ENCODE data around the gene TRIO.
"Not testable (repeated sequence)": the region's sequence is repeated elsewhere in the genome, so short reads cannot be mapped to it uniquely, and the experiment has no call there.

Gene TRIO

DNA sequence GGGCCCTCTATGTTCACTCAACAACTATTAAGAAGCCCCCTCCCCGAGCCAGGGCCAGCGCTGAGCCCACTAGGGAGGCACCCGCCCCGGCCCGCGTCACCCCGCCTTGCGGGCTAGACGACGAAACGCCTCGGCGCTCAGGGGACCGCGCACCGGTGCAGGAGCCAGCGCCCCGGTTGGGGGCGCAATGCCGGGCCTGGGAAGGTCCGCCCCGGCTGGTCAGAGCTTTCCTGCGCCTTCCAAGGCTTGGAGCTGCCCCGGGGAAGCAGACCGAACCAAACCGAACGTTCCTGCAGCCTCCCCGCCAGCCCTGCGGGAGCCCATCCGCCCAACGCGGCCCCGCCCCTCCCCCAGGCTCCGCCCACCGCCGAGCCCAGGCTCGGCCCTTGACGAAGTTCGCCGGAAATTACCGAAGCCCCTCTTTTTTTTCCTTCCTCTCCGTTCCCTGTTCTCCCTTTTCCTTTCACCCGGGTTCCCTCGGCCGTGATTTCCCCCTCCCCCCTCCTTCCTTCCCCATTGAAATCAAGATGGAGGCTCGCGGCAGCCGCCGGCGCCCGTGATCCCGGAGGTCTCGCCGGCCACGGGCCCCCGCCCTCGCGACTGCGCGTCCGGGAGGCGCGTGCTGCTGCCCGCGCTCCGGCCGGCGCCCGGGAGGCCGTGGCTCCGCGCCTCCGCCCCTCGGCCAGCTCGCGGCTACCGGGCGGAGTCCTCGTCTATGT is at the start of gene TRIO:
TRIO (plus strand) TSS at position 516 of the 719 bp plus-strand sequence. CDS start 384 bp downstream, outside the sequence.
- peak; percentile 85 for DNase-seq

DNA sequence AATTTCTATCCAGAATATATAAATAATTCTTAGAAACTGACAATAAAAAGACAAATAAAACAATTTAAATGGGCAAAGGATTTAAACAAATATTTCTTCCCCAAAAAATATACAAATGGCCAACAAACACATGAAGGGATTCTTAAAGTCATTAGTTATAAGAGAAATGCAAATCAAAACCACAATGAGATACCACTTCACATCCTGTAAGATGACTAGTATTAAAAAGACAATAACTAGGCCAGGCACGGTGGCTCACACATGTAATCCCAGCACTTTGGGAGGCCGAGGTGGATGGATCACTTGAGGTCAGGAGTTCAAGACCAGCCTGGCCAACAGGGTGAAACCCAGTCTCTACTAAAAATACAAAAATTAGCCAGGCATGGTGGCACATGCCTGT is 45.8 kb upstream of the TRIO start:
- not testable (repeated sequence) for DNase-seq

DNA sequence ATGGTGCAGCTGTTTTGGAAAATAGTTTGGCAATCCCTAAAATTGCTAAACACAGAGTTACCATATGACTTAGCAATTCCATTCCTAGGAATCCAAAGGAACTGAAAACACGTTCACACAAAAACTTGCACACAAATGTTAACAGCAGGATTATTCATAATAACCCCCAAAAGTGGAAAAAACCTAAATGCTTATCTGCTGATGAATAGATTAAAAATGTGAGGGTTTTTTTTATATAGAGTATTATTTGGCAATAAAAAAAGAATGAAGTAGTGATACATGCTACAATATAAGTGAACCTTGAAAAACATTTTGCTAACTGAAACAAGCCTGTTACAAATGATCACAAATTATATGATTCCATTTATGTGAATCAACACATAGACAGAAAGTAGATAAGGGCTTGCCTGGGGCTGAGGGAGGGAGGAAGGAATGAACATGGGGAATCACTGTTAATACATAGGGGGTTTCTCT is 45.1 kb upstream of the TRIO start:
- no peak for DNase-seq

DNA sequence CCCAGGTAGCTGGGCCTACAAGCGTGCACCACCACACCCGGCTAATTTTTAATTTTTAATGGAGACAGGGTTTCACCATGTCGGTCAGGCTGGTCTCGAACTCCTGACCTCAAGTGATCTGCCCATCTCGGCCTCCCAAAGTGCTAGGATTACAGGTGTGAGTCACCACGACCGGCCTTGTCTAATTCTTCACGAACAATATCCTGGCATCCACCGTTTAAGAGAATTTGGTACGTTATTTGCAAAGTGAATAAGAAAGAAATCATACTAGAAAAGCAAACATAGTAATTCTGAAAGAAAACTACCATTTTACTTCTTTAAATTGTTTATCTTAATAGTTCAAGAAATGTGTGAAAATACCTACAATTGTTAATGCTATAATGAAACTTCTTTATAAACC is 42.9 kb upstream of the TRIO start:
- no peak for DNase-seq

DNA sequence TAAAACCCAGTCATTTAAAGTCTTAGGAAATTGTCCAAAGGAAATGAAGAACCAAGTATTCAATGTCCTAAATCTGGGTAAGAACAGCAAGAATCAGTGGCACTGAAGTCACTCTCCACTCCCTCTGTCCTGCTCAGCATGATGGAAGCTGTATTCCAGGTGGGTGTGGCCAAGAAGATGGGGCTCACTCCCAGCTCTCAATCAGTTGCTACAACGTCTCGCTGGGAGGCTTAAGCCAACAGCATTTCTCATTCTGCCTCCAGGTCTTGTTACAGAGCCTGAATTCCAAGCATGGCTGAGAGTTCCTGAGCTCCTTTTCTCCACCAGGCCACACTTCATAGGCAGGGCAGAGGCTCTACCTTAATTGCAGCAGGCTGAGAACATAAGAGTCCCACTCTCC is 41.2 kb upstream of the TRIO start:
- DNase-seq: no peak

DNA sequence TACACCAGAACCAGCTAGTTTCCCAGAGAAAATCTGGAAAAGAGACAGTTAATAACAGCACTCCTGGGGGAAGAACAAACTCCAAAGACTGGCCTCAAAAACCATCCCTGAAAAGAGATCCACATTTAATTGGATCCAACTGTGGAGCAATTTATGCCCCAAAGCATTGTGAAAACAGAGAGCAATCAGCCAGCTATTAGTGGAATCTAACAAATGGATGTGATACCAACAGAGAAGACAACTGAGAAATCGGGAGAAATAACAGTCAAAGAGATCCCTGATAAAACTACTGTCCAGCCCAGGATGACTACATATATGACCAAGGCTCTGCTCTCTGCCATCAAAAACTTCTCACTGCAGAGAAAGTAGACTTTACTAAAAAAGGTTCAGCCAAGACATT is 40.5 kb upstream of the TRIO start:
- DNase-seq: no peak

DNA sequence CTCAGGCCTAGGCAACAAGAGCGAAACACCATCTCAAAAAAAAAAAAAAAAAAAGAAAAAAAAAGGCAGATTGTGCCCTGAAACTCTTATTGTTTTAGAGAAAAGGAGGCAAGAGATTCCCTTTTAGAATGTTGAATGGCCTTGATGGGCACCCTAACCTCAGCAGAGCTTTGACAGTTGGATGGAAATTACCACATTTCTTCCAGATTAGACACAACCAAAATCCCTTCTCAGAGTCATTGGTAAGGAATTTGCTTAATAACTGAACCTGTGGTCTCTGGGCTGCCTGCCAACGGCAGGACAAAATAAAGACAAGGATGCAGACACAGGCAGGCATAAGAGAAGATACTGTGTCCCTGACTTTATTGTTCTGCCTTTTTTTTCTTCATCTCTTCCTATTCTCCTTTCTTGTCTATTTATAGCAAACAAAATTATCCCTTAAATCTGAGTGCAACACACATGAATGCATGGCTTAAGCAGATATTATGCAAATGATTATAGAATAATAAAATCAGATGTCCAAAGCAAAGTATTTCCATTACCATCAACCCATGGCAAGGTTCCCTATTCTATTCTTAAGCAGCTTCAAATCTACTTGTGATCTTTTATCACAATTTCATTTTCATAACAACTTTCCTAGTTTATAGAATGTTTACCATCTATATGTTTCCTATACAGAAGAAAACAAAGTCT is 37.3 kb upstream of the TRIO start:
- no peak for DNase-seq

DNA sequence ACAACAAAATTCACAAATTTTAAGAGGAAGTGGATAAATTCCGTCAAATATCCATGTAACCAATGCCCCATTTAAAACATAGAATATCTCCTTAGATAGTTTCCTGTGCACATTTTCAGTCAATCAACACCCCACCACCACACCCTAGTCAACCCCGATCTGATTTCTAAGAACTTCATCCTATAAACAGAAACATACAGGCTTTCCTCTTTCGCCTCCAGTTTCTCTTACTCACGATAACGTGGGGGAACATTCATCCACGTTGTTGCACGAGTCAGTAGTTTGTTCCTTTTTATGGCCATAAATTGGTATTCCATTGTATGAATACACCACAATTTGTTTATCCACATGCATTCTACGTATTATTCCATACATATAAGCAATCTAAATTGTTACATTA is 35.6 kb upstream of the TRIO start:
- no peak for DNase-seq

DNA sequence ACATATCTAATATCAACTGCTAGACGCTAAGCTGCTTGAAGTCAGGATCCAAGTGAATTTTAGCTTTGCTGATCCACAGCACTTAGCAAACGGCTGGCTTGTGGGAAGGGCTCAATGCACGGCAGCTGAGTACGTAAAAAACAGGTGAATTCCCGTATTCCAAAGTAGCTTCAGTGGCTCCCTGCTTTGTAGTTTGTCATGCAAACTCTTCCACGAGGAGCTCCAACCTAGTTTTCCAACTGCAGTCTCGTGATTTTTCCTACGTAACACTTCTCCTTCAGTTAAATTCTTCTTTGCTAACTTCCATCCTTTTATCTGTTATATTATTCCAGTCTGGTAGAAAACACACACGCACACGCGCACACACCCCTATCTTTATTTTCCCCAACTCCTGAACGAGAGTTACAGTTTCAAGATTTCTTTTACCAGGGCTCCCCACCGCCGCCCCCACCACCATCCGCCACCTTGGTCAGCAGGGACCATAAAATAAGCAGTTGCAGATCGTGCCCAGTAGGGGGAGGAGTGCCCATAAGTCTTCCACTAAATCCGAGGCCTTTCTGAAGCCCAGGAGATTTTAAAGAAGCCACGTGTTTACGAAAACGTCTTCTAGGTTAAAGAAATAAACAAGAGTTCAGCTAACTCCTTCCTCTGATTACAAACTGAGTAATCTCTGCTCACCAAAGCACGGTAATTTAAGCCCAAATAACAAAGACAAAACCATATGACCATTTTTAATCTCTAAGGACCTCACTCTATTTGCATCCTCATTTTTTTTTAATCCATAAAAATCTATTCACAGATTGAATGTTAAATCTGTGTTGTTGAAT is 34.8 kb upstream of the TRIO start:
- peak; percentile 21 for DNase-seq

DNA sequence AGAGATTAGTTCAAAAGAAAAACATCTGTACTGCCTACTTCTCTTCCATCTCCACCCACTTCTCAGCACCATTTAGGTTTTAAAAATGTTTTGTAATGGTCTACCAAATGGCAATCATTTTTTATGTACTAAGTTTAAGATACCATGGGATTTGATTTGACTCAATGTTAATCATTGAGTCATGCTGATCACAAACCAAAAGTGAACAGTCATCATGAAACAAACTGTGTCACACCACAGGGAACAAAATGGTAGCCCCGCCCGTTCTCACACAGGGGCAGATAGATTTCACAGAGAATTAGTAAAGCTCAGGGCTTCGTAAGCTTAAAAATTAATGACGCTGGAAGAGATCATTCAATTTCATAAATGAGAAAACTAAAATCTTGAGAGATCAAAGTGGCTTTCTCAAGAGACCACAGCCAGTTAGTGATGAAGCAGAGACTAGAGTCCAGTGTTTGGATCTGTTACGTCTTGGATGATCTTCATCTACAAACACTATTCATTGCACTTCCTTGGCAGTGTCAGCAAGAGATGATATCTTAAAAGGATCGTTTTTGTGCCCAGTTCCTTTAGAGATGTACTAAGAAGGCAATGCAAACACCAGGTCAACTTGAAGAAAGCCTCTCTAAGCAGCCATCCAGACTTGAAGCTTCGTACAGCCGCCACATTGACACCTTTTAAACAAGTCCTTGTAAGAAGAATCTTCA is 33.9 kb upstream of the TRIO start:
- DNase-seq: peak; percentile 58

DNA sequence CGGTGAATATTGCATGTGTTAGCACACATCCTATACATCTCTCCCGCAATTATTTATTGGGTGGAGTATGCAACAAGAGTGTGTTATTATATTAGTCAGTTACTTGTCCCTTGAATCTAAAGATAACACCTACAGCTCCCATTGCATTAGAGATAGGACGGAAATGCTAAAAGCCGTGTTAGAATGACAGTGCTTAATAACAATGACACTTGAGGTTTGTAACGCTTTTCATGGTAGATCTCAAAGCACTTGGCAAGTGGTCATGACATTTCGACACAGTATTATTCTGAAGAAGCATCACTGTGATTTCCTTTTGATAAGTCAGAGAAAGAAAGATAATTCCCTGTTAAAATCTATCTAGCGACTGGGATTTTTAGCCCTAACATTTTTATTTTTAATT is 33.4 kb upstream of the TRIO start:
- no peak for DNase-seq

DNA sequence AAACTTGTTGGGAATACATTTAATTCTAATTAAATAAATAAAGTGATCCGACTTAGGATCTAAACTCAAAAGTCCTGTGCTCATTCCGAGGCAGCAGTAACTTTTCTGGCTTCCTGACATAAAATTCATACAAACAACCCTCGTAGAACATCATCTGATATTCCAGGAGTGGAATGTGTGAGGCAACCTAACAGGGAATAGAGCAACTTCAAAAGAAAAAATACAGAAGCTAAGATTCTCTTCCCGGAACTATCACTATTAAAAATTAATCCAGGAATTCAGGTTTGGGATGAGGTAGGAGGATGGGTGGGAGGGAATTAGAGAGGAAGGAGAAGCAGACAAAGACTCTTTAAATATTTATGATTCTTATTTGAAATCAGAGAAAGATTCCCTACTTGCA is 32.9 kb upstream of the TRIO start:
- DNase-seq: no peak

DNA sequence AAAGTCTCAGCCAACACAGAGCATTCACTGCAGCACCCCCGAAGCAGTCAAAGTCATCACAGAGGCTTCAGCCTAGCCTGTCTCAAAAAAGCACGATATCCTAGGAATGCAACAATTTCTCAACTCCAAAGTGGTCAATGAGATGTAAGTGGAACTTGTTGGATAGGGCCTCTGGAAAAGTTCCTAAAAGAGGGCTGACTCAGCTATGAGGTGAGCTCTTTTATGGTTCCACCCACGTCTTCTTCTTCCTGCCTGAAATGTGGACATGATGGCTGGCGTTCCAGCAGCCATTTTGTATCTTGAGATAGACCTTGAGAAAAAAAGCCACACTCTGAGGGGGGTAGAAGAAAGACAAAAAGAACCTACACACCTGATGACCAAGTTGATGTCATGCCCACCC is 32.5 kb upstream of the TRIO start:
- no peak for DNase-seq

DNA sequence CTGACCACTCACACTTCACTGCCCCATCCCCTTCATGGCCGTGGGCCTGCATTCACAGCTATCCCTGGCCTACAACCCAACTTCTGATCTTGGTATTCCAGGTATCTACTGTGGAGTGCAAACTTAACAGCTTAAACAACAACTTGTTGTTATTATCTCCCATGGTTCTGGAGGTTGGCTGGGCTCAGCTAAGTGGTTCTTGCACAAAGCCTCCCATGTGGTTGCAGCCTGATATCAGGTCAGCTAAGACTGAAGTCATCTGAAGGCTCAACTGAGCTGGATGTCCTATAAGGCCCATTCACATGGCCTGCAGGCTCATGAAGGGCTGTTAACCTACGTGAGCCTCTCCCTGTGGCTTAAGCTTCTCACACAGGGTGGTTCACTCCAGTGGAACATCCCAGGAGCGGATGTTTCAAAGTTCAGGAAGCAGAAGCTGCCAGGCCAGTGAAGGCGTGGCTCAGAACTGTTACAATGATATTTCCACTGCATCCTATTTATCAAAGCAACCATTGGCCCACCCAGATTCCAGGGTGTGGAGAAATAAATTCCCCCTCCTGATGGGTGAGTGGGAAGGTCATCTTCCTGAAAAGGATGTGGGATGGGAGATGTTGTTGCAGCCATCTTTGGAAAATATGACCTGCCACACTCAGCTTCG is 30.0 kb upstream of the TRIO start:
- no peak for DNase-seq

DNA sequence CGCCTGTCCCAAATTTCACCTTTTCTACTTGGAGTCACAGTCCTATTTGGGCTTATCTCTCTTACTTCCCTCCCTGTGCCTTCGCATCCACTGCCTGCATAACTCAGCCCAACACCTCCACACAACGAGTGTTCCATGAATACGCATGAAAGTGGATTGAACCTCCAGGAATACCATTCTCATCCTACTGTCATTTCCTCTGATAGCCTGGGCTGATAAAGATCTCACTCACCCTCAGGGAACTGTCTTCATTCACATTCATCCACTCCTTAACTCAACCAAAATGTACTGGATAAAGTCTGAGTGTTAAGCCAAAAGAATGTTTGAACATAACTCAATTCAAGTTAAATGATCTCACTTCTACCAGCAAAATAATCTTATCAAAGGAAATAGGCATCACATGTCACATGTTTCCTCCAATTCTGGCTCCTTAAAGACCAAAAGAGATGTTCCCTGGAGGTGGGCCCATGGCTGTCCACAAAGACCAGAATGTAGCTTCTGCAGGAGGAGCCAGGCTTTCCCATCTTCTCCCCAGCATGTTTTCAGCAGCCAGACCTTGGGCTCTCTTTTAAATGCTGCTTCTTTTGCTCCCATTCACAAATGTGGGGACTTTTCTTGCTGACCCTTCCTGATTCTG is 28.4 kb upstream of the TRIO start:
- DNase-seq: no peak

DNA sequence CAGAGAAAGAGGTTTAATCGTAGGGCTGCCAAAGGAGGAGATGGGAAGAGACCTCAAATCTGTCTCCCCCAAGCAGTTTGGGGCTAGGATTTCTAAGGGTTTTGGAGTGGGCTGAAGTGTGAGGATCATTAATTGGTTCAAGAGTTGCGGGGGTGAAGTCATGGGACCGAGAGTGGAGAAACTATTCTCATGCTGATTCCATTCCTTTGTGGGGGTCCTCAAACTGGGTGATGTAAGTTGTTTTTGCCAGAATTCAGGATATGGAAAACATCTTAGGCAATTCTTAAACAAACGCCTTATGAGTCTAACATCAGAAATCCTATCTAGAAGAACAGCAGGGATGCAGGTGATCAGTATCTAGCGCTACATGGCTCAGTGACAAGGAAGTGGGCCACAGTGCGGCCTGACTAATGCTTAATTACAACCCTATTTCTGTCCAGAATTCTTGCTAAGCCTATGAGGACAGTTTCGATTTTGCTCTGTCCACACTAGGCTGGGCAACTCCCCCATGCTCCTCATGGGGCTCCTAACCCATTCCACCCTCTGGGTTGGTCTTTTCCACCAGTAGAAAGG is 27.7 kb upstream of the TRIO start:
- DNase-seq: no peak

DNA sequence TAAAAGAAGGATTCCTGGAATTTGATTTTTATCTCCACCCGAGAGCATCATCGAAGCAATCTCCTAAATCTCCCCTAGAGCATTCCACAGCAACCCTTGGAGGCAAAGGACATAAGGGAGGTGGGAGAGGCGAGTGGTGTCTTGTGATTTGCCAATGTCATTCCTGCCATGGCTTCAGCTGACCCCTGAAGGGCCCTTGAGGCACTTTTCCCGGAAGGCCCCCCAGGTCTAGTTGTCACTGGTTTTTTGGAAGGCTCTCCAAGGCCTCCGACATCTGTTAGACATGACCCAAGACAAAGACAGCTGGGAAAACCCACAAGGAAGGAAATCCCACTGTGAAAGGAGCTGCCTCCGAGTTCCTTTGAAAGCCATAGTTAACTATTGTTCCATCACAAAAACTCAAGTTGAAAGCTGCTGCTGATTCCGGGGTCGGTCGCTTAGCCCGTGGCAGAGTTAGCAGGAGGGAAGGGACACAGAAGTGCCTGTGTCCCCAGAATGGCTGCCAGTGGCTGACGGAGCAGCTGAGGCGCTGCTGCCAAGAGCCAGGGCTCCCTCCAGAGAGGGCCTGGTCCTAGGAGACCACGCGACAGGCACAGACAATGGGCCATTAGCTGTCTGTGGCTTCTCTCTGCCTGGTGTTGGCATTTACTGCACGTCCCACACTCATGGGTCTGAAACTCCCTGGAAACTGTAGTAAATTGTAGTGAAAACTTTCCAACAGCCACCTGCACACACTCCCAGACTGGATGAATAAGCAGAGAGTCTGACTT is 24.4 kb upstream of the TRIO start:
- DNase-seq: no peak

DNA sequence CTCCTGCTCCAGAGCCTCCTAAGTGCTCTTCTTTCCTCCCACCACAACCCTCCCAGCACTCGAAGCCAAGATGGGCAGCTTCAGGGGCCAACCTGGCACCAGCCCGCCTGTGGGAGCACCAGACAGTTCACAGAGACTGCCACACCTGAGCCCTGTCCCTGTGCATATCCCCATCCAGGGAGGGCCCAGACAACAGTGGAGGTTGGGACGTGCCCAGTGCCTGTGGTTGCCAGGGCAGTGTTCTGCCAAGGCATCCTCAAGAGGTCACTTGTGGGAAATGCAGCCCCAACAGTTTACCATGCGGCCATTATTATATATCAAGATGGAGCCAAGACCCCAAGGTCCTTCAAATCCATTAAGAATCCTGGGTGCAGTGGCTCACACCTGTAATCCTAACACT is 23.0 kb upstream of the TRIO start:
- no peak for DNase-seq

DNA sequence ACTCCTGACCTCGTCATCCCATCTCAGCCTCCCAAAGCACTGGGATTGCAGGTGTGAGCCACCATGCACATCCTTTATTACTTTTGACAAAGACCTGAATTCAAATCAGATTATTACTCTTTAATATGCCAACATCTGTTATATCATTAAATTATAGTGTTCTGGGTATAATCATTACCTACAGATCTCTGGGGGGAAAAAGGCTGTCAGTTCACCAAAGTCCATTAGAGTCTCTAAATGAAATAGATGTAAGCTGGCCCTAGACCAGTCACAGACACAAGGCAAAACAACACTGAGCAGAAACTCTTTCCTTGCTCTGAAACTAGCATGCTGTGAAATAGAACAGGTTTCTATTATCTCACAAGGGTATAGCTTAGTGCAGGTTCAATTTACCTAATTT is 21.6 kb upstream of the TRIO start:
- DNase-seq: no peak

DNA sequence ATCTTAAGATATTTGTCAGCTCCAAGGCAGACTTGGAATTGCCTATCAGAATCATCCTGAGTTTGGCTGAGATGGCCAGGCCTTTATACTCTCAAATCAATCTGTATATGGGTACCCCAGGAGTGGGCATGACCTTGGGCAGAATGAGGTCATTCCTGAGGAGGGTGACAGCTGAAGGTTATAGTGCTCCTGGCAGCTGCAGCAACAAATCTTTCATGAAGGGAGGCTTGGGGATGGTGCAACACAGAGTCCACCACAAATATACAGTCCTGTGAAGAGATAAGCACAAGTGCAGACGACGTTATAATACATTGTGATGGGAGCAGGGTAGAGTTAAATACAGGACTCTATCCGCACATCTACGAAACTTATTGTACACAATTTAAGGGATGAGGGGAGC is 21.1 kb upstream of the TRIO start:
- DNase-seq: no peak

DNA sequence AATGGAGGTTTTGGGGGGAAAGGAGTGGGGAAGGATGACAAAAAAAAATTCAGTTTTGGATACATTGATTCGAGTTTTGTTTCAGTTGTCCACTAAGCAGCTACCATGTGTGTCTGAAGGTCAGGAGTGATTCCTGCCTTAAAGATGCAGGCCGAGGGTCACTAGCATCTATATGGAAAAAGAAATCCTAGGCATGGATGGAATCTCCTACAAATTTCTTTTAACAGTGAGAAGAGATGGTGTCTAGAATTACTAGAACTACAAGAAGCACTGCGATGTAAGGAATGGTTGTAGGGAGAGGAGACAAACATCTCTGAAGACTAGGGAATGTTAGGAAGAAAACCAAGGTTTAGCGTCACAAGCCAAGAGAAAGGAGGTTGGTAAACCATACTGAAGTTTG is 19.6 kb upstream of the TRIO start:
- no peak for DNase-seq

Data from activated CD4-positive, alpha-beta T cell treated with anti-CD3 and anti-CD28 coated beads for 48 hours (primary cell).